ENCODE results near the gene KLK6.

GRCh38 chr19:50998061-50998460, 28.7 kb upstream of the KLK6 start:
- TF ChIP-seq, protein P1, sequence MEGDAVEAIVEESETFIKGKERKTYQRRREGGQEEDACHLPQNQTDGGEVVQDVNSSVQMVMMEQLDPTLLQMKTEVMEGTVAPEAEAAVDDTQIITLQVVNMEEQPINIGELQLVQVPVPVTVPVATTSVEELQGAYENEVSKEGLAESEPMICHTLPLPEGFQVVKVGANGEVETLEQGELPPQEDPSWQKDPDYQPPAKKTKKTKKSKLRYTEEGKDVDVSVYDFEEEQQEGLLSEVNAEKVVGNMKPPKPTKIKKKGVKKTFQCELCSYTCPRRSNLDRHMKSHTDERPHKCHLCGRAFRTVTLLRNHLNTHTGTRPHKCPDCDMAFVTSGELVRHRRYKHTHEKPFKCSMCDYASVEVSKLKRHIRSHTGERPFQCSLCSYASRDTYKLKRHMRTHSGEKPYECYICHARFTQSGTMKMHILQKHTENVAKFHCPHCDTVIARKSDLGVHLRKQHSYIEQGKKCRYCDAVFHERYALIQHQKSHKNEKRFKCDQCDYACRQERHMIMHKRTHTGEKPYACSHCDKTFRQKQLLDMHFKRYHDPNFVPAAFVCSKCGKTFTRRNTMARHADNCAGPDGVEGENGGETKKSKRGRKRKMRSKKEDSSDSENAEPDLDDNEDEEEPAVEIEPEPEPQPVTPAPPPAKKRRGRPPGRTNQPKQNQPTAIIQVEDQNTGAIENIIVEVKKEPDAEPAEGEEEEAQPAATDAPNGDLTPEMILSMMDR (IDR thresholded peaks at IDR 0.05): no peak
- no peak for TF ChIP-seq EP300 (IDR thresholded peaks at IDR 0.05)

All from tibial nerve (tissue), 4 donors.